GM19438 (cell line): ENCODE data around the gene GPR55.
A peak's percentile ranks its signal among the peaks of the same experiment; 100 is the strongest.

Source experiments
- ATAC-seq: cut with Tn5 transposase; IDR thresholded peaks from one replicate; pipeline ENCODE4 v1.9.1; 2021; ENCODE audit warnings: low read depth; ENCODE audit not compliant: unreplicated experiment

Gene GPR55

DNA sequence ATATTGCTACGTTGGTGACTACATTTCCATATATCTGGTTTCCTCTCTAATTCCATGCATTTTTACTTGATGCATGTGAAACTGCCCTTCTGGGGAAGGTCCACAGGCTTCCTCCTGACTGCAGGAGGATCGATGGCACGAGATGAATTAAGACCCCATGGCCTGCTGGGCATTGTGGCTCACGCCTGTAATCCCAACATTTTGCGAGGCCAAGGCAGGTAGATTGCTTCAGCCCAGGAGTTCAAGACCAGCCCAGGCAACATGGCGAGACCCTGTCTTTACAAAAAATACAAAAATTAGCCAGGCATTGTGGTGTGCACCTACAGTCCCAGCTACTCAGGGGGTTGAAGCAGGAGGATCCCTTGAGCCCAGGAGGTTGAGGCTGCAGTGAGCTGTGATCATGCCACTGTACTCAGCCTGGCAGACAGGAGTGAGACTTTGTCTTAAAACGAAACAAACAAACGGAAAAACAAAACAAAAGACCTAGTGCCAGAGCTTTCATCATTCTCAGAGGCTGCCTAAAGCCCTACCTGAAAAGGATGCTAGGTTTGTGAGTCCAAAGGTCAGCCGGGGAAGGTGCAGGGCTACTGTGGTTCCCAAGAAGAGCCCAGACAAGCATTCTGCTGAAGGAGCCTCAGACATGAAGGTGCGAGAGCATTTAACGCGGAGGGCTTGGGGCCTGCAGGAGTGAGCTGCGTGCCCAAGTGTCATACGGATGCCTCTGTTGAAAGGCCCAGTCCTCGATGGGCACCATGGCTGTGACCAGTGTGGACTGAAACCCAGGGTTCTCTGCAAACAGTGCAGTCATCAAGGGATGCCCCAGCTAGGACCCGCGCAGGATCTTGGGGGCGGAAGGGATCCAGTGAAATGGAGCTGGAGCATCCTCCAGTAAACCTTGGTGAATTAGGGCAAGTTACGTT, 21.6 kb downstream of the GPR55 start:
- ATAC-seq = no peak

DNA sequence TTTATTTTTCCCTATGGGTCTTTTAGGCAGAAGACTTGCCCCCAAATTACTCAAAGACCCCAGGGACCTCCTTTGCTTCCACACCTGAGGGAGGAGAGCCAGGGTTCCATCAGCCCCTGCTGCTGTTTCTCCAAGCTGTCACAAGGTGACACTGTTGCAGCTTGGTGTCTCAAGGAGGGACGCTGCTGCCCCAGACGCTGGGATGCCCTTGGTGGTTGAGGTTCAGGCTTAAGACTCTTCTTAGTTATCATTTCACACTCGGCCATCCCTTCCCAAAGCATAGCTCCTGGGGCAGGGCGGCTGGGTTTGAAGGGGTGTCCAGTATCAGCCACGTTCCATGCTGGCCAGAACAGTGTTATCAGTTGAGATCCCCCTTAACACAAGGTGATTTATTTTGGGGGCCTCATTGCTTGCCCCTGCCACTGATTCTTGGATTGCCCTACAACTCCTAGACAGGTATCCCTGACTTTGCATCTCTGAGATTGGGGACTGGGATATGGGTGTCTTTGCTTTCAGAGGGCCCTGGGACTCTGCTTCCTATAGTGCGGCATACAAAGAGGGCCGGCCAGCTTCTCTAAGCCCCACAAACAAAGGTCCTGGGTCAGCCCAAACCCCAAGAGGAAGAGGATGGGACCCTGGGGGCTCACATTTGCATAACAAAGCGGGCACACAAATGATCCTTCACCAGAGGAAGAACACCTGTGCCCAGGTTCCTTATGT, 22.7 kb downstream of the GPR55 start:
- ATAC-seq = no peak

DNA sequence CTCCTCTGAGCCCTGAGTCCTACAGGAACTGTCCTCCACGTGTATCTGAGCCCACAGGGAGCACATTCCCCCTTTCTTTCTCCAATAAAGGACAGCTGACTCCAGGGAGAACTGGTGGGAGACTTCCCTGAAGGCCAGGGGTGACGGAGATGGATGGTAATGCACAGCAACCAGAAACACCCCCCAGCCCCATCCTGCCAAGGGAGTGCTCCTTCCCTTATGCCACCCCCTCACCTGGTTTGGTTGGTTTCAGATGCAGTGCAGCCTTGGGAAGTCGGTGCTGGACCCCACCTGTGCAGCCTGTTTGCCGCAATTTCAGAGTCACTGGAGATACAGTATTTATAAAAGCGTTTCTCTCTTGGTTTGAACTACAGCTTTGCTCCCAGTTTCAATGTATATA, 24.0 kb downstream of the GPR55 start:
- ATAC-seq = no peak

DNA sequence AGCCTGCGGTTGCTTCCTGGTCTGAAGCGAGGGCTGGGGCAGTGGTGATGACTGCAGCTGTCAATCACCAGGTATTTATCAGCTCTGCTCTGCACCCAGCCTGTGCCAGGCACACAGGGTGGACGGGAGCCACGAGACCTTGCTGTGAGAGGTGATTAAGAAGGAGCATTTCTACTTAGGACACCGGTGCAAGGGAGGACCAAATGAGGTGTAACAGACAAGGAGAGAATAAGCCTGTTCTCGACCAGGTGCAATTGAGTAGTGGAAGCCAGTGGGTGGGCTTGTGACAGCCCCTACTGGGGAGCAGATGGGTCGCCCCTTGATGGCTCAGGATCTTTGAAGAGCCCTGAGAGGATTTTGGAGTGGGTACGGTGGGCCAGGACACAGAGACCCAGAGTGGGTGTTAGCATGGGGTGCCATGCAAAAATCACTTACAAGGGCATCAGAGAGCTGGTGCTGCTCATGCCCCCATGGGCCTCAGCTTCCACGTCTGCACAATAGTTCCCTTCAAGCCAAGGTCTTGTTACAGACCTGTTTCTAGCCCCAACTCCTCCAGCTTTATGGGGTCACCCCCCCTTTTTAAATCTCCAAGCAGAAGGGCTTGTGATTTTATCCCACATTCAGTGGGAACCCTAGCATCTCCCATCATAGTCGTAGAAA, 24.6 kb downstream of the GPR55 start:
- ATAC-seq = no peak

DNA sequence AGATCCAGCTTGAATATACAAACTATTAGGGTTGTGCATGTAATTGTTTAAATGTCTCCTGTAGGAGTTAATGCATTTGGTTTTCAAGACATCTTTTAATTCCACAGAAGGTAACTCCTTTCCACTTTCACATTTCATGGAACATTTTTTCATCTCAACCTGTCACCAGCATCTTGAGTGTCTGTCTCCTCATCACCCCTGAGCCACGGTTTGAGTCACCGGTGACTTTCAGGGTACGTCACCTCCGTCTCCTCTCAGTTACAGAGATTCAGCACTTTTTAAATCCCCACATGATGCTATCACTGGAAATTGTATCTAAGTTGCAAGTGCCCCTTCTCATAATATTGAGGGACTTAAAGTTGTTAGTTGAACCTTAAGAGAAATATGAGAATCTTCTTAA, 25.3 kb downstream of the GPR55 start:
- no peak for ATAC-seq

DNA sequence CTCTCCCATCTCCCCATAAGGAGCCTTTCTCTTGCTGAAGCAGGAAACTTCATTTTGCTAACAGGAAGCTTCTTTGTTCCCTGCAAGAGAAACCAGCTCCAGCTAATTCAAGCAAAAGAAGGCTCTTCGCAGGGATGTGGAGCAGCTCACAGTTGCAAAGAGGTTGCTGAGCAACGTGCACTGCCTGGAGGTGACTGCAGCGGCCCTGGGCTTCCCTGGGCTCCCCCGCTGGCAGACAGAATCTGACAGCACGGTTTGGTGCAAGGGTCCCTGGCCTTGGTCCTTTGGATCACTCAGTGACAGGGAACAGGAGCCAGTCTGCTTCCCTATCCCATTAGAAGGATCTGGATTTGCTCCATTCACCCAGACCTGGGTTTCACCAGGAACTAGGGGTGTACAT, 25.8 kb downstream of the GPR55 start:
- ATAC-seq = no peak

DNA sequence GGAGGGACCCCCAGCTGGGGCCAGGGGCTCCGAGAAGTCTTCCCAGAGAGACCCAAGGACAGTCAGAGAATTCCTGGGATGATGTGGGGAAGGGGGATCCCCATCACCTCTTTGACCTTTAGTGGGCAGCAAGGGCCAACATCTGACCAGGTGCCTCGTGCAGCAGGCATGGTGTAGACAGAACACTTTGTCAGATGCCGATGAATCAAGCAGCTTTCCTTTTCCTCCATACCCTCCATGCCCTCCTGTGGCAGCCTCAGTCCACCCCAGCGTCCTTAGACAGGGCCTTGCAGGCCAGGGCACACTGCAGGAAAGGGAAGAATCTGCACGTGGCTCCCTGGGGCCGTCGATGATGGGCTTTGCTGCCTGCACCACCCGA, 26.3 kb downstream of the GPR55 start:
- ATAC-seq = no peak

DNA sequence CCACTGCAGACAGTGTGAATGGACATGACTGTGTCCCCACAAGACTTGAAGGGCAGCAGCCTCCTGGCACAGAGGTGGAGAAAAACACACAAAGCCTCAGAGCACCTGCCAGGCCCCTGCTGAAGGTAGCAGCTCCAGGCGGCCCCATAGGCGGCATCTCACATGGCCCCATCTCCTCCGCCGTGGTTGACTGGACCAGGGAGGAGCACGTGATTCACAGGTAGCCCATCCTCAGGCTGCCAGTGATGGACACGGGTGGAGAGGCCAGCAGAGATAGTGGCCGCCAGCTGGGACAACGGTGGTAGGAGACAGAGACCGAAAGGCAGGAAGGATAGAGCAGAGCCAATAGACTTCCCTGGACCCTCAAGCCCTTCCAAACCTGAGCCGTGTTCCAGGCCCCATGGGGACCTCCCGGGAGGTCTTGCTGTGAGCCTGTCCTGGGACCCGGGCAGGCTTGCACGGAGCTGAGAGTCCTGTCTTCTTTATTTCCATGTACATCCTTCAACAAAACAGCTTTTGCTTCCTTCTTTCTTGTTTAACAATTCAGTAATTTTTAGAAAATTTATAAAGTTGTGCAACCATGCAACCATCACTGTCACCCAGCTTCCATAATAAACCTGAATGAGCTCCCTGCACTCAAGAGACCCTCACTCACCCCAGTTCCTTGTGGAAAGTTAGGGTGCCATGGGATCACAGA, 26.9 kb downstream of the GPR55 start:
- ATAC-seq = no peak

DNA sequence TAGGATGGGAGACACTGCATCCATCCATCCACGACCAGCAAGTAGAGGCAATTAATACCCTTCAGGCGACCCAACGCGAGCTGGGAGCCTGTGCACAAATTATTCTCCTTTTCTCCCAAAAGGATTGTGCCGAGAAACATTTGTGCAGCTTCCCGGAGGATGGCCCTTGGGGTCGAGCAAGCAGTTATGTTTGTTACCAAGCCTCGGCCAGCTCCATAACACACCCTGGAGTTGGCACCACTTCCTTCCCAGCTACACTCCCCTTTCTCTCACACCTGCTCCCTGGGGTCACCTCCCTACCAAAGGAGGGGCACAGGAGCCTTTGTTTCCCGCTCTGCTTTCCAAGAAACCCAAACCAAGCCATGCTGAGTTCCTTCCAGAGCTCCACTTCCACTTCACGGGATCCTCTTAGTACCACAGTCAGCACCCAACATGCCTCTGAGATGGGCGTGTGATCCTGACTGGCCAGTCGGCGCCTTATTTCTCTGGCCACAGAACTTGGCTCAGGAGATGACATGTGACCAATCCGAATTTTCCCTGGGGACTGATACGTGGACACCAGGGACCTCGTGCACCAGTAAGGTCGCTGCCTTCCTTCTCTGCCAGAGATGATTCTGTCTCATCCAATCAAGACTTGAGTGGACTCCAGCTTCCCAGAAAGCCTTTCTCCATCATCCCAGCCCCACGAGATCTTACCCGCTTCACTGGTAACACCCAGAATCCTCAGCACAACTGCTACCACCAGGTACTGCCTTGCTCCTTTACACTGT, 28.5 kb downstream of the GPR55 start:
- no peak for ATAC-seq

DNA sequence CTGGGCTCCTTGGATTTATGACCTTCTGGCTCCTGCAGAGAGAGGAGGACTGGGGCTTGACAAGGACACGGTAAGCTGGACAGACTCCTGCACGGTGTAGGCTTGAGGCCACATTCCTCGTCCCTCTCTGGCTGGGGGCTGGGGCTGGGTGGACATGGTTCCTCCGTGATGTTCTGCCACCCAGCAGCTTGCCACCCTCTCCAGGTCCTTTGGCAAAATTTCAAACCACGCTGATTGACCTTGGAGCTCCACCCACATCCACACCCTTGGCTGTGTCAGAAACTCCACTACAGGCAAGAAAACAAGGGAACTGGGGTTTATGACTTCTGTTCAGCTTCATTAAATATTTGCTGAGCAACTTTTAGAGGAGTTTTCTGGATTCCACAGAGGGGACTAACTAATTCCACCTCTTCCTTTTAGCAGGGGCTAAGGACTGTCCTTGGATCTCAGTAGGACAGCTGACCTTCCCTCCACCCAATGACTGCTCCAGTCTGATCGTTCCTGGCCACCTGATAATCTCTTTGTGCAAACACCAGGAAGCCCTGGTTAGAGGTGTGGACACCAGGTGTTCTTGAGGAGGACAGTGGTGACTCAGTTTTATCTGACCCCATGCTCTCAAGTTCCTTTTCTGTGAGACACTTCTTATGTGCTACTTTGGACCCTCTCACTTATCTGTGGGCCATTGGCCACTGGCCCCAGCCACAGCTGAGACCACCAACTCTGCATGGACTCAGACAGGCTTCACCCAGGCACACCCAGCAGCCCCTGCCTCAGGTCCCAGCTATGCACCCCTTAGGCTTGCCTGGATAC, 29.3 kb downstream of the GPR55 start:
- ATAC-seq = no peak

DNA sequence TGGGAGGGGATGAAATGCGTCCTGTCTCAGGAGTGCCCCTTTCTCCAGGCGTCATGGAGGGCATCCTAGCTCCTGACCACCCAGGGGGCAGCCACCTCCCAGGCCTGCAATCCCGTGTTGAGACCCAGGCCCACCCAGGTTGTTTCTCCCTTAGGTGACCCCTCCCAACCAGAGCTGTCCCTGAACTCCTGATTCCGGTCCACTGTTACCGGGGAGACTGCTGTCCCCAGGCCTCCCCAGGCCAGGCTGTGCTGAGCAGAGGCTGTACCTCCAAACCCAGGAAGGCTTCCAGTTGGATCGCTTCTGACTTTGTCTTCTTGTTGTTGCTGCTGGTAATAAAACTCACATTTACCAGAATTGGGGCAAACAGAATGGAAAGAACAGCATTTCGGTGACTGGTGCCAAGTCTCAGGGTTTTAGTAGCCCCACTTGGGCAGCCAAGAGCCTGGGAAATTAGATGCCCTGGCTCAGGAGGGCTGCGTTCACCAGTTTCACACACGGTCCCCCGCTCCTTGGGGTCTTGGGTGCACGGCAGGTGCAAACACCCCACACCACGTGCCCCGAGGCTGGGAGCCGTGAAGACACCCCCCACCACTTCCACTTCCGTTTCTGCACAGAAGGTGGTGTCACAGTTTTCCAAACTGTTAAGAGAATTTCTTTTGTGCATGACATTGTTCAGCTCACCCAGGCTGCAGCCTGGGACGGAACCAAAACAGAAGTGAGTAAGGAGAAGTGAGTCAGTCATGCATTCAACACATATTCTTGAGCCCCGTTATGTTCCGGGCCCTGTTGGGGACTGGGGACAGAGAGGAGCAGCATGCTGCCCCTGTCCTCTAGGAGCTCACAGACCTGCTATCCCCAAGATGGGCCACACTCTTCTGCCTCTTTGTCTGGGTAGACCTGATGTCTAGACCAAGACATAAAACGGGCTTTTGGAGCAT, 30.9 kb downstream of the GPR55 start:
- ATAC-seq = no peak

DNA sequence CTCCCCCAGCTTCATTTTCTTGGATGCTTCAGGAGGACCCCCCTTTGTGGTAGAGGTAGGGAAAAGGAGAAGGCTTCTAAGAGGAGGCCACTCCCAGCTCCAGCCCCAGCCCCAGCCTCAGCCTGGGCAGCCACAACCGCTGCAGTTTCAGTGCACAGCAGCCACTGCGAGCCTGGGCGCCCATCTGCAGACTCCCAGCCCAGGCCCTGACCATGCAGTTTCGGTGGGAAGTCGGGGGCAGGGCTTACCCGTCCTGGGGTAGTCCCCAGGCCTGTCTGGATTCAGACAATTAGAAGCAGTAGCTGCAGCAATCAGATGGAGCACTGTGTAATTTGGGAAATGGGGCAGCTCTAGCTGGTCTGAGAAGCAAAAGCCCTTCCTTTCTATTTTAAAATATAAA, 31.7 kb downstream of the GPR55 start:
- ATAC-seq = peak; percentile 84

DNA sequence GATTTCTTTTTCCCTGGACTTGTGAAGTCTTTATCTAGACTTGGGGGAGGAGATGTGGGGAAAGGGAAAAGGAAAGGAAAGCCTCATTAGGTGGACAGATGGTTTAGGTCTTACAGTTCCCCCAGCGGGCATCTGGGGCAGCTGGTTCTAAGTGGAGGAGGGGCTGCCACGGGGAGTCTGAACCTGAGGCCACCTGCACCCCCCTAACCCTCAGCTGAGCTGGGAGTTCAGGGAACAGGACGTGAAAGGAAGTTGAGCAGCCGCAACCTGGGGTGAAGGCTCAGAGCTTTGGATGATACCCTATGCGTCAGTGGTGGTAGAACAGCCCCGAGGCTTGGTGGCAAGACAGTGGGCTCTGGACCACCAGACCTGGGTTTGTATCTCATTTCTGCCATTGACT, 33.5 kb downstream of the GPR55 start:
- no peak for ATAC-seq

DNA sequence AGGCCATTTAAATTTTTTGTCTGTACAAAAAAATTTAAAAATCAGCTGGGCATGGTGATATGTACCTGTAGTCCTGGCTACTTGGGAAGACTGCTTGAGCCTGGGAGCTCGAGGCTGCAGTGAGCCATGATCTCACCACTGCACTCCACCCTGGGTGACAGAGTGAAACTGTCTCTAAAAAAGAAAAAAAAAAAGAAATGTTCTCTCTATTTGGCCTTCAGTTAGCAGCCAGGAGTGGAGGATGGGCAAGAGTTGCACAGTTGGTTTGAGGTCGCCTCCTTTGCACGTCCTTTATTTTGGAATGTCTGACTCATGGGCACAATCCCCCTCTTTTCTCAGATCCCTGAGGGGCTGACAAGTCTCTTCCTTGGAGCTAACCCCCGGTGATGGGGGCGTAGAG, 34.0 kb downstream of the GPR55 start:
- ATAC-seq = no peak

DNA sequence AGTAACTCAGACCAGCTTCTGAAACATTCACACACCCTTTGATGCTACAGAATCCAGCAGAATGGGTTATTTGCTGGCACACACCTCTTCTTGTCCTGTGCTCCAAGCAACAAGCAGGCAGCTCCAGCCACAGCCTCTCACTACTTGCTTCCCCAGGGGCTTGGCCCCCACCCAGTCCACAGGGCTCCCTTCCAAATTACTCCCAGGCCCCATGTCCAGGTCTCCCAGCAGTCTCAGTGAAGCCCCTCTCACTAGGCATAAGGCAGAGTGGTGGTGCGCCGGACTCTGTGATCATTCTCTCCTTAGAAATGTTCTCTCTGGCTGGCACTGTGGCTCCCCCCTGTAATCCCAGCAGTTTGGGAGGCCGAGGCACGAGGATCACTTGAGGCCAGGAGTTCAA, 34.4 kb downstream of the GPR55 start:
- ATAC-seq = no peak

DNA sequence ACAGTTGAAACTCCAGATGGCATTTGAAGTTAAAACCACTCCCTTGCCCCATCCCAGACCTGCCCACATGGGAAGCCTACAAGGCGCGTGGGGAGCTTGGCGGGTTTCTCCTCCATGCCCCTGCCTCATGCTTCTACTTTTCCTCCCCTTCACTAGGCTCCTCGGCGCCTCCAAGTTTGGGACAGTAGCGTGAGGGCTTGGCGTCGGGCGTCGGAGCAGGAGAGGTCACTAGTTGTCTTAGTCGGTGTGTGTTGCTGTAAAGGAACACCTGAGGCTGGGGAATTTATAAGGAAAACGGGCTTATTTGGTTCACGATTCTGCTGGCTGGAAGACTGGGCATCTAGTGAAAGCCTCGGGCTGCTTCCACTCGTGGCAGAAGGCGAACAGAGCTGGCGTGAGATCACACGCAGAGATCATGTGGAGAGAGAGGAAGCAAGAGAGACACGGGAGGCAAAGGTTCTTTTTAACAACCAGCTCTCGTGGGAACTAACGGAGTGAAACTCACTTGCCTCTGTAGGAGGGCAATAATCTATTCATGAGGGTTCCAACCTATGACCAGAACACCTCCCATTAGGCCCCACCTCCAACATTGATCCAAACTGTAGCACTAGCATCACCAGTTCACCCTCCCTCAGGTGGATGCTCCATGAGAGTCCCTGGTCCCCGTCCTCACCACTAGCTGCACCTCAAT, 35.0 kb downstream of the GPR55 start:
- no peak for ATAC-seq

DNA sequence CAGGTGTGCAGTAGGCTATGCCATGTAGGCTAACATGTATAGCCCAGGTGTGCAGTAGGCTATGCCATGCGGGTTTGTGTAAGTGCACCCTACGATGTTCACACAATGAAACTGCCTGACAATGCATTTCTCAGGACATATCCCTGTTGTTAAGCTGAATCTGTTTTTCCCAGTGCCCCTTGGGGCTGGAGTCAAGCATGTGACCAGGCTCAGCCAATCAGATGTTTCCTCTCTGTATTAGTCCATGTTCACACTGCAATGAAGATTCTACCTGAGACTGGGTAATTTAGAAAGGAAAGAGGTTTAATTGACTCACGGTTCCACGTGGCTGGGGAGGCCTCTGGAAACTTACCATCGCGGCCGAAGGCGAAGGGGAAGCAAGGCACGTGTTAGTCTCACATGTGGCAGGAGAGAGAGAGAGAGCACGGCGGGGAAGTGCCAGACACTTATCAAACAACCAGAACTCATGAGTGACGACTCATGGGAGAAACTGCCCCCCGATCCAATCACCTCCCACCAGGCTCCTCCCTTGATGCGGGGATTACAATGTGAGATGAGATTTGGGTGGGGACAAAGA, 36.1 kb downstream of the GPR55 start:
- no peak for ATAC-seq
